ENCODE results near the gene HACD2. TPM values are rescaled to one million over a fixed set of nuclear protein-coding genes. Genes with fewer than 3 reads are reported as not detected.

Gene HACD2
- total RNA-seq, 1 experiment from 2014 or later: 43.0 TPM

DNA sequence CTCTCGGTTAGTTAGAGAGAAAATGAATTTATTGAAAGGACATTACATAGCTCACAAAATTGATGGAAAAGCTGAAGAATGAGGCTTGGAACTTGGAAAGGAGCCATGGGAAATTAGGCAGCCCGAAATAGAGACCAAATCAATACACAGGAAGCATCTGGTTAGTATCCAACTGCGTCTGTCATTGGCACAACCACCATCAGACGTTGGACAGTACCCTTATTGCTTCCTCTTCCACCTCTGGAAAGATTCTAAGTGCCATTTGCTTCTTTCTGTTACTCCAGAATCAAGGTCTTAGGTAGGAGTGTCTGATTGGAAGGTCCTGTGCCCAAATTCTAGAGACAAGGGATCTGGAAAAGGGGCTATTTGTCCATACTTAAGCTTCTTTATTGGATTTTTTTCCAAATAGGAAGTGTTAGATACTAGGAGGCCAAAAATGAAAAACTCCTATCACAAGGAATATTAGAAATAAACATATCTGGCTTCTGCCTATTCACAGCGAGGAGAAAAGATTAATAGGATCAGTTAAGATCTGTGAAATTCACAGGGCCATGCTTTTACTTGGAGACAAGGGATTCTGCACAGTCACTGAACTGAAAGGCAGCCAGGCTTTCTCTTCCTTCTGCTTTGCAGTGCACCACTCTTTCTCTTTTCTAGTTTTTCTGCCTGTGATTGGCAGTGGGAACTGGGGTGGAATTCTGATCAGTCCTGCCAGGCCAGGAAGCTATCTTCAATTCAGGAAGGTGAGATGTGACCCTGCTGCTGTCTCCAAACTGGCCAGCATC, 10.7 kb upstream of the HACD2 start:
- CTCF ChIA-PET: no interaction called here
- H3K27ac ChIP-seq (ENCODE audit: low read depth, low read length): no peak overlapping the region
- no peaks in the 10 kb centered on the region for H3K27me3 ChIP-seq (ENCODE audit: insufficient read depth, low read length)
- DNase-seq (ENCODE audit: low read depth, low spot score) (no peak), ATAC-seq (no peak)
- H3K36me3 ChIP-seq (ENCODE audit: control insufficient read depth in 1 of 2, insufficient read depth in 2 of 2, low read length in 2 of 2): no peaks in the 10 kb centered on the region; a peak in 1 of 4 replicates
- TF ChIP-seq RAD21 (IDR thresholded peaks at IDR 0.05; ENCODE audit: low read depth): no peak
- no peak for TF ChIP-seq SIN3A (IDR thresholded peaks at IDR 0.05; ENCODE audit: low read depth)
- TF ChIP-seq CEBPB (IDR thresholded peaks at IDR 0.05; ENCODE audit: low read depth): no peak
- no peak for TF ChIP-seq YY1 (IDR thresholded peaks at IDR 0.05; ENCODE audit: extremely low read depth, insufficient replicate concordance, low read depth, low read length)
- TF ChIP-seq POLR2A (IDR thresholded peaks at IDR 0.05; ENCODE audit: borderline replicate concordance, extremely low read depth, insufficient read depth, insufficient read length): no peak
- TF ChIP-seq POLR2AphosphoS5 (IDR thresholded peaks at IDR 0.05; ENCODE audit: low read depth, low read length): no peak
- no peak for TF ChIP-seq SRF (IDR thresholded peaks at IDR 0.05; ENCODE audit: low read depth)
- no peak for TF ChIP-seq EZH2 (IDR thresholded peaks at IDR 0.05)
- TF ChIP-seq, protein P1, sequence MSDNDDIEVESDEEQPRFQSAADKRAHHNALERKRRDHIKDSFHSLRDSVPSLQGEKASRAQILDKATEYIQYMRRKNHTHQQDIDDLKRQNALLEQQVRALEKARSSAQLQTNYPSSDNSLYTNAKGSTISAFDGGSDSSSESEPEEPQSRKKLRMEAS (IDR thresholded peaks at IDR 0.05): no peak
- no peak for TF ChIP-seq ZFX (IDR thresholded peaks at IDR 0.05)
- TF ChIP-seq SP1 (IDR thresholded peaks at IDR 0.05; ENCODE audit: low read depth): no peak
- TF ChIP-seq, protein P2, sequence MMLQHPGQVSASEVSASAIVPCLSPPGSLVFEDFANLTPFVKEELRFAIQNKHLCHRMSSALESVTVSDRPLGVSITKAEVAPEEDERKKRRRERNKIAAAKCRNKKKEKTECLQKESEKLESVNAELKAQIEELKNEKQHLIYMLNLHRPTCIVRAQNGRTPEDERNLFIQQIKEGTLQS (IDR thresholded peaks at IDR 0.05): no peak
- no peak for TF ChIP-seq FOSL1 (IDR thresholded peaks at IDR 0.05; ENCODE audit: low read depth)
- TF ChIP-seq CBX3 (IDR thresholded peaks at IDR 0.05; ENCODE audit: low read depth): no peak
- TF ChIP-seq, protein P3, sequence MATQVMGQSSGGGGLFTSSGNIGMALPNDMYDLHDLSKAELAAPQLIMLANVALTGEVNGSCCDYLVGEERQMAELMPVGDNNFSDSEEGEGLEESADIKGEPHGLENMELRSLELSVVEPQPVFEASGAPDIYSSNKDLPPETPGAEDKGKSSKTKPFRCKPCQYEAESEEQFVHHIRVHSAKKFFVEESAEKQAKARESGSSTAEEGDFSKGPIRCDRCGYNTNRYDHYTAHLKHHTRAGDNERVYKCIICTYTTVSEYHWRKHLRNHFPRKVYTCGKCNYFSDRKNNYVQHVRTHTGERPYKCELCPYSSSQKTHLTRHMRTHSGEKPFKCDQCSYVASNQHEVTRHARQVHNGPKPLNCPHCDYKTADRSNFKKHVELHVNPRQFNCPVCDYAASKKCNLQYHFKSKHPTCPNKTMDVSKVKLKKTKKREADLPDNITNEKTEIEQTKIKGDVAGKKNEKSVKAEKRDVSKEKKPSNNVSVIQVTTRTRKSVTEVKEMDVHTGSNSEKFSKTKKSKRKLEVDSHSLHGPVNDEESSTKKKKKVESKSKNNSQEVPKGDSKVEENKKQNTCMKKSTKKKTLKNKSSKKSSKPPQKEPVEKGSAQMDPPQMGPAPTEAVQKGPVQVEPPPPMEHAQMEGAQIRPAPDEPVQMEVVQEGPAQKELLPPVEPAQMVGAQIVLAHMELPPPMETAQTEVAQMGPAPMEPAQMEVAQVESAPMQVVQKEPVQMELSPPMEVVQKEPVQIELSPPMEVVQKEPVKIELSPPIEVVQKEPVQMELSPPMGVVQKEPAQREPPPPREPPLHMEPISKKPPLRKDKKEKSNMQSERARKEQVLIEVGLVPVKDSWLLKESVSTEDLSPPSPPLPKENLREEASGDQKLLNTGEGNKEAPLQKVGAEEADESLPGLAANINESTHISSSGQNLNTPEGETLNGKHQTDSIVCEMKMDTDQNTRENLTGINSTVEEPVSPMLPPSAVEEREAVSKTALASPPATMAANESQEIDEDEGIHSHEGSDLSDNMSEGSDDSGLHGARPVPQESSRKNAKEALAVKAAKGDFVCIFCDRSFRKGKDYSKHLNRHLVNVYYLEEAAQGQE (IDR thresholded peaks at IDR 0.05; ENCODE audit: low read depth): no peak
- H2AFZ ChIP-seq (ENCODE audit: low read depth, low read length, poor library complexity, severe bottlenecking): no peak overlapping the region
- H3K4me1 ChIP-seq (ENCODE audit: control insufficient read depth in 1 of 2, insufficient read depth in 2 of 2, low read length in 2 of 2): peaks cover under 1 to 8% of the 10 kb centered on the region in 2 experiments; a peak in 3 of 4 replicates
- no peaks in the 10 kb centered on the region for H4K20me1 ChIP-seq (ENCODE audit: insufficient read depth)
- H3K9me3 ChIP-seq (ENCODE audit: control insufficient read depth in 1 of 2, insufficient read depth in 1 of 2, low read depth in 1 of 2, low read length in 2 of 2): peaks cover 3 to 4% of the 10 kb centered on the region in 2 experiments; a peak in 1 of 4 replicates
- no TSS peak for BruUV-seq (replicated peaks)
- no peaks in the 10 kb centered on the region for H3K79me2 ChIP-seq (ENCODE audit: insufficient read depth, low read length)
- no peaks in the 10 kb centered on the region for H3K9me2 ChIP-seq (ENCODE audit: insufficient read depth)
- no peak overlapping the region for H3K9ac ChIP-seq (ENCODE audit: low read length)
- H3K4me2 ChIP-seq (ENCODE audit: low read length): no peak overlapping the region
- H3K4me3 ChIP-seq (replicated peaks in 1 of 2; ENCODE audit: low read depth in 1 of 2, low read length in 2 of 2): no peak overlapping the region
- RAD21 ChIA-PET (ENCODE audit: low non-redundant PET in 1 of 2, low total read pairs in 2 of 2, uncharacterized antibody in 2 of 2, unreplicated experiment in 2 of 2): no interaction called here
- POLR2A ChIA-PET: interaction anchor here (1.4 kb wide), 1 partner anchor 9 kb away, joined by 3 read pairs; no protein-coding TSS in a partner anchor
- intact Hi-C loops (cut with micrococcal nuclease): no loop called here

All from HCT116 (cell line).